Measurements from ENCODE around the gene PRMT7. TPM values are rescaled to one million over a fixed set of nuclear protein-coding genes. Genes with fewer than 3 reads are reported as not detected.

The PRMT7 gene
- total and polyA plus RNA-seq, 2 of the 8 experiments (the other 6 are each of a cell fraction or from before 2014, with no cell fraction given), result 48.2 to 49.3 TPM

DNA sequence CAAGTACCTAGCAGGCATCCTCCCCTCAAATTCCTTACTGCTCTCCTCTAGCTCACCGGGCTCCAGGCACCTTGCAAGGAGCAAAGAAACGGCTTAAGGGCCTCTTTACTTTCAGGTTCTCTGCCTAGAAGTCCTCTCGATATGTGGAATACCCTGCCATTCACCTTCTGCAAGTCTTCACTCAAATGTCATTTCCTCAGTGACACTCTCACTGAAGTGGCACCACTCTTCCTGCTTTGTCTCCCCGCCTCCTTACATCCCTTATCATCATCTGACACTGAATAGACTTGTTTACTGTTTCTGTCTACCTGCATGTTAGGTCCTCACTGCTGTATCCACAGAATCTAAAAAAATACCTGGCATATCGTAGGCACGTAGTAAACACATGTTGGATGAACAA, 1.0 kb upstream of the PRMT7 start:
- H2AK5ac ChIP-seq (ENCODE audit: low read depth, low read length), result no peak overlapping the region
- no peak overlapping the region for H2BK12ac ChIP-seq (ENCODE audit: low read depth, low read length)
- FAIRE-seq (no peak), DNase-seq (ENCODE audit: low read depth in 1 of 2, low spot score in 2 of 2) (no peak)
- WGBS, 2 experiments (ENCODE audit: extremely low coverage in 1 of 2, insufficient coverage in 1 of 2, insufficient read length in 1 of 2, insufficient replicate concordance in 2 of 2, low coverage in 1 of 2, low lambda C conversion rate in 2 of 2, missing lambda C conversion rate in 1 of 2), result 75% methylated on average over 6 of the region's 6 CpGs; no CpG with 5 or more reads in 1 of the 2 experiments
- no peak overlapping the region for H3K14ac ChIP-seq (ENCODE audit: insufficient read length)
- H4K5ac ChIP-seq (ENCODE audit: insufficient read length, low read depth, low read length), result peak overlapping the region; percentile 6
- H4K8ac ChIP-seq (ENCODE audit: extremely low read depth, insufficient read depth, low read length), result no peak overlapping the region
- no peaks in the 10 kb centered on the region for H3K9me3 ChIP-seq (ENCODE audit: insufficient read depth in 2 of 2, low read depth in 1 of 2, low read length in 1 of 2)
- peaks cover 9% of the 10 kb centered on the region; the same call in 1 of the 2 replicates for H3K23me2 ChIP-seq (ENCODE audit: low read depth, low read length)
- no peak overlapping the region for H2BK120ac ChIP-seq (replicated peaks; ENCODE audit: low read depth, low read length)
- H2BK15ac ChIP-seq (ENCODE audit: low read length), result no peak overlapping the region
- peaks cover 5% of the 10 kb centered on the region; the same call in 1 of the 2 replicates for H3K79me1 ChIP-seq (ENCODE audit: low read depth, low read length)
- POLR2A ChIA-PET (ENCODE audit: partially characterized antibody), result interaction anchor here (0.7 to 3.8 kb wide), 4 partner anchors 10 to 65 kb away, joined by 3 to 35 read pairs (median 11); partner anchors contain the start of gene PLA2G15
- H3K4me2 ChIP-seq (ENCODE audit: insufficient read depth in 1 of 2, low read depth in 2 of 2, low read length in 2 of 2), result peak overlapping the region; percentile 93 to 98
- peaks cover 0 to 33% (median 12%) of the 10 kb centered on the region in 4 experiments; a peak in 7 of 8 replicates for H3K36me3 ChIP-seq (ENCODE audit: control insufficient read depth in 2 of 4, insufficient read depth in 4 of 4, low read length in 3 of 4)
- peaks cover 0 to 7% of the 10 kb centered on the region in 2 experiments for H4K20me1 ChIP-seq (replicated peaks in 1 of 2; ENCODE audit: control insufficient read depth in 1 of 2, insufficient read depth in 2 of 2, low read length in 2 of 2)
- no peak overlapping the region for H2BK5ac ChIP-seq (ENCODE audit: low read depth, low read length)
- H3K79me2 ChIP-seq (ENCODE audit: control insufficient read depth in 1 of 2, insufficient read depth in 2 of 2, low read length in 2 of 2), result peaks cover 4 to 29% of the 10 kb centered on the region in 2 experiments
- no peak overlapping the region for H2AFZ ChIP-seq (ENCODE audit: low read length)
- H4K91ac ChIP-seq (replicated peaks; ENCODE audit: insufficient read length, low read length), result no peak overlapping the region
- no peak overlapping the region for H3K56ac ChIP-seq (replicated peaks; ENCODE audit: insufficient read length, low read depth, low read length)
- H3K27ac ChIP-seq (ENCODE audit: low read depth, low read length), result no peak overlapping the region
- TF ChIP-seq KDM5A (IDR thresholded peaks at IDR 0.05; ENCODE audit: low read length) (no peak), BRCA1 (IDR thresholded peaks at IDR 0.05; ENCODE audit: low read depth, low read length) (no peak), PHF8 (conservative IDR thresholded peaks at IDR 0.05; ENCODE audit: low read depth, low read length) (no peak), CHD2 (IDR thresholded peaks at IDR 0.05; ENCODE audit: low read length) (no peak), NRF1 (IDR thresholded peaks at IDR 0.05; ENCODE audit: low read depth, low read length) (no peak), JUN (IDR thresholded peaks at IDR 0.05; ENCODE audit: low read depth, low read length) (no peak)
- H3K18ac ChIP-seq (ENCODE audit: extremely low read depth, low read length), result no peak overlapping the region
- H3K4ac ChIP-seq (replicated peaks; ENCODE audit: insufficient read length, low read depth, low read length), result no peak overlapping the region
- CTCF ChIA-PET (ENCODE audit: partially characterized antibody), result interaction anchor here (0.9 to 1.3 kb wide), 2 partner anchors 46 to 48 kb away, joined by 3 to 6 read pairs; partner anchors contain the start of gene SLC7A6
- peaks cover 3 to 6% (median 4%) of the 10 kb centered on the region in 4 experiments; a peak in 5 of 7 replicates for H3K4me1 ChIP-seq (replicated peaks in 1 of 4; ENCODE audit: control insufficient read depth in 3 of 4, insufficient read depth in 4 of 4, low read length in 3 of 4)
- no peaks in the 10 kb centered on the region for H3K27me3 ChIP-seq (replicated peaks in 1 of 4; ENCODE audit: control insufficient read depth in 3 of 4, extremely low read depth in 1 of 4, insufficient read depth in 3 of 4, low read length in 3 of 4)
- H3K4me3 ChIP-seq (ENCODE audit: extremely low read depth in 1 of 4, insufficient read depth in 2 of 4, low read depth in 3 of 4, low read length in 4 of 4), result peak overlapping the region; percentile 69 to 96 (median 86)
- H2BK20ac ChIP-seq (ENCODE audit: low read length), result no peak overlapping the region
- peak overlapping the region; percentile 42 for H3K23ac ChIP-seq (ENCODE audit: insufficient read length)
- peak overlapping the region; percentile 49 to 89 (median 83) for H3K9ac ChIP-seq (replicated peaks in 1 of 4; ENCODE audit: extremely low read depth in 1 of 4, low read depth in 3 of 4, low read length in 3 of 4)
